Ovary (tissue), 3 donors: ENCODE data around the gene FBXL16.

Source experiments
- EP300 ChIP-seq: sonication (generic); formaldehyde crosslinking; IDR thresholded peaks from one replicate; pipeline ENCODE4 v1.6.1; 2017; ENCODE audit warnings: antibody characterized with exemption
- POLR2A ChIP-seq: fragments of 450-650 bp; IDR thresholded peaks from one replicate; pipeline ENCODE4 v1.6.1; 2017; ENCODE audit warnings: antibody characterized with exemption, mild to moderate bottlenecking, moderate library complexity
- TF ChIP-seq, protein P1 (sequence below), 3 donors: fragments of 450-650 bp in 2 of 3; fragments of 200-600 bp in 1 of 3; IDR thresholded peaks; one replicate each; pipeline versions ENCODE4 v1.5.1 to v1.8.0; 2016 to 2022; ENCODE audit warnings: antibody characterized with exemption in 3 of 3, mild to moderate bottlenecking in 1 of 3
- donor health status: DM: no; HTN: no; CAD: no.

DNA sequence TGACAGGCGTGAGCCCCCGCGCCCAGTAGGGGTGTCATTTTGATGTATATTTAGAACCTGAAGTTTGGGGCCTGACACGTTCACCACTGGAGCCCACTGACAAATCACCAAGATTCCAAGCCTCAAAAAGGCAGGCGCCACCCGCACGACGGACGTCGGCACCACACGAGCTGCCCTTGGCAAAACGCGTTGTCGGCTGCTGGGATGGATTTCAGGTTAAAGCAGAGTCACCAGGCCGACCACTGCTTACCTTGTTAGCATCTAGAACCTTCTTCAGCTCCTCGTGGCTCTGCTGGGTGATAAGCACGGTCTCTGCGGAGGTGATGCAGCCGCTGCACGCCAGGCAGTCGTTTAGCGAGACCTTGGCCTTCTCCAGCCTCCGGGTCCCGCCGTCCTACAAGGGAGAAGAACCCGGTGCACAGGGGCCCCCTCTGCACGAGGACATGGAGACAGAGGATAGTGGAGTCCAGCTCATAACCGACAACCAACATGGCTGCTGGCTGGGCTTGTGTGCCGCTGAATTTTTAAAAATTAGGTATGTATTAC lies 31.4 kb upstream of the FBXL16 start:
- TF ChIP-seq, protein P1, sequence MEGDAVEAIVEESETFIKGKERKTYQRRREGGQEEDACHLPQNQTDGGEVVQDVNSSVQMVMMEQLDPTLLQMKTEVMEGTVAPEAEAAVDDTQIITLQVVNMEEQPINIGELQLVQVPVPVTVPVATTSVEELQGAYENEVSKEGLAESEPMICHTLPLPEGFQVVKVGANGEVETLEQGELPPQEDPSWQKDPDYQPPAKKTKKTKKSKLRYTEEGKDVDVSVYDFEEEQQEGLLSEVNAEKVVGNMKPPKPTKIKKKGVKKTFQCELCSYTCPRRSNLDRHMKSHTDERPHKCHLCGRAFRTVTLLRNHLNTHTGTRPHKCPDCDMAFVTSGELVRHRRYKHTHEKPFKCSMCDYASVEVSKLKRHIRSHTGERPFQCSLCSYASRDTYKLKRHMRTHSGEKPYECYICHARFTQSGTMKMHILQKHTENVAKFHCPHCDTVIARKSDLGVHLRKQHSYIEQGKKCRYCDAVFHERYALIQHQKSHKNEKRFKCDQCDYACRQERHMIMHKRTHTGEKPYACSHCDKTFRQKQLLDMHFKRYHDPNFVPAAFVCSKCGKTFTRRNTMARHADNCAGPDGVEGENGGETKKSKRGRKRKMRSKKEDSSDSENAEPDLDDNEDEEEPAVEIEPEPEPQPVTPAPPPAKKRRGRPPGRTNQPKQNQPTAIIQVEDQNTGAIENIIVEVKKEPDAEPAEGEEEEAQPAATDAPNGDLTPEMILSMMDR (IDR thresholded peaks at IDR 0.05): no peak
- no peak for TF ChIP-seq POLR2A
- TF ChIP-seq EP300: no peak
